ENCODE results near the gene GTSE1.
"Not testable (repeated sequence)": the region's sequence is repeated elsewhere in the genome, so short reads cannot be mapped to it uniquely, and the experiment has no call there.

GRCh38 chr22:46264520-46264919, 32.1 kb upstream of the GTSE1 start:
- TF ChIP-seq CTCF, POLR2AphosphoS5 (IDR thresholded peaks at IDR 0.05): not testable (repeated sequence)
